Astrocyte (in vitro differentiated cells and primary cell): Measurements from ENCODE around the gene DNHD1. TPM values are rescaled to one million over a fixed set of nuclear protein-coding genes. Genes with fewer than 3 reads are reported as not detected.

ENCODE experiments used
- DNase-seq: peaks from one replicate; pipeline ENCODE4 v3.0.0-alpha.2; 2010; ENCODE audit warnings: low read depth
- FAIRE-seq: peaks from 2 replicates; lab custom pipeline; 2011; peaks lifted over from hg19 to GRCh38; lab: Jason Lieb, UNC
- H2AFZ ChIP-seq: 2 replicates; pipeline ENCODE4 v1.6.0; 2012; ENCODE audit warnings: low read depth, low read length, inconsistent platforms
- H3K27ac ChIP-seq: 2 replicates; pipeline ENCODE4 v1.5.1; 2011; ENCODE audit warnings: low read depth, low read length, inconsistent platforms
- H3K27me3 ChIP-seq: 2 replicates; pipeline ENCODE4 v1.6.0; 2011; ENCODE audit warnings: low read length, inconsistent platforms; ENCODE audit not compliant: insufficient read depth
- H3K36me3 ChIP-seq: 2 replicates; pipeline ENCODE4 v1.5.1; 2011; ENCODE audit warnings: low read length, inconsistent platforms; ENCODE audit not compliant: insufficient read depth
- H3K4me1 ChIP-seq: 2 replicates; pipeline ENCODE4 v1.5.1; 2011; ENCODE audit warnings: low read length, inconsistent platforms; ENCODE audit not compliant: insufficient read depth
- H3K4me2 ChIP-seq: 2 replicates; pipeline ENCODE4 v1.6.0; 2012; ENCODE audit warnings: low read length, inconsistent platforms
- H3K4me3 ChIP-seq: 2 replicates; pipeline ENCODE4 v1.5.1; 2011; ENCODE audit warnings: low read depth, mild to moderate bottlenecking, low read length, inconsistent platforms; ENCODE audit not compliant: insufficient read depth
- H3K79me2 ChIP-seq: 2 replicates; pipeline ENCODE4 v1.6.0; 2012; ENCODE audit warnings: mild to moderate bottlenecking, low read length, inconsistent platforms; ENCODE audit not compliant: insufficient read depth
- H3K9ac ChIP-seq: 2 replicates; pipeline ENCODE4 v1.6.0; 2012; ENCODE audit warnings: mild to moderate bottlenecking, low read length, inconsistent platforms
- H3K9me3 ChIP-seq: 2 replicates; pipeline ENCODE4 v1.5.1; 2012; ENCODE audit warnings: low read depth, mild to moderate bottlenecking, low read length, inconsistent platforms; ENCODE audit not compliant: insufficient read depth
- H4K20me1 ChIP-seq: 2 replicates; pipeline ENCODE4 v1.6.0; 2012; ENCODE audit warnings: low read length, inconsistent platforms; ENCODE audit not compliant: insufficient read depth
- H3K27ac Mint-ChIP-seq: one replicate; pipeline ENCODE4 v1.8.0; 2021; ENCODE audit warnings: mild to moderate bottlenecking, mixed read lengths; ENCODE audit not compliant: unreplicated experiment
- H3K27me3 Mint-ChIP-seq: one replicate; pipeline ENCODE4 v1.8.0; 2021; ENCODE audit warnings: low read depth, mixed read lengths; ENCODE audit not compliant: unreplicated experiment
- H3K36me3 Mint-ChIP-seq: one replicate; pipeline ENCODE4 v1.8.0; 2021; ENCODE audit warnings: low read depth, mixed read lengths; ENCODE audit not compliant: unreplicated experiment
- H3K4me1 Mint-ChIP-seq: one replicate; pipeline ENCODE4 v1.8.0; 2021; ENCODE audit warnings: low read depth, mixed read lengths; ENCODE audit not compliant: unreplicated experiment
- H3K4me3 Mint-ChIP-seq: one replicate; pipeline ENCODE4 v1.8.0; 2021; ENCODE audit warnings: mild to moderate bottlenecking, moderate library complexity, mixed read lengths; ENCODE audit not compliant: unreplicated experiment
- H3K9me3 Mint-ChIP-seq: one replicate; pipeline ENCODE4 v1.8.0; 2021; ENCODE audit warnings: mild to moderate bottlenecking, mixed read lengths; ENCODE audit not compliant: unreplicated experiment
- EZH2 ChIP-seq: IDR thresholded peaks from 2 replicates; pipeline ENCODE4 v1.6.1; 2012; ENCODE audit warnings: mild to moderate bottlenecking, low read length, inconsistent platforms; ENCODE audit not compliant: insufficient read depth
- total RNA-seq: library from RNA; stranded (reverse); gene quantifications from 2 replicates; pipeline ENCODE4 v1.2.1, GENCODE V29; 2021
- TF ChIP-seq, protein P1 (sequence below): IDR thresholded peaks from 2 replicates; pipeline ENCODE4 v1.5.1; 2011; ENCODE audit warnings: low read depth, mild to moderate bottlenecking, inconsistent platforms, low read length, moderate library complexity; ENCODE audit not compliant: insufficient read depth

The DNHD1 gene
- total RNA-seq, 1 donor from 2014 or later, result 8.2 TPM

- Mint-ChIP-seq H3K27me3 (no peaks in the 10 kb centered on the region), H3K4me3 (no peak overlapping the region), H3K4me1 (no peaks in the 10 kb centered on the region), H3K9me3 (peaks cover 19% of the 10 kb centered on the region), H3K36me3 (peaks cover 29% of the 10 kb centered on the region), H3K27ac (no peak overlapping the region)
- H3K27ac ChIP-seq, result no peak overlapping the region
- no peaks in the 10 kb centered on the region for H3K4me1 ChIP-seq
- no peaks in the 10 kb centered on the region for H3K36me3 ChIP-seq
- H2AFZ ChIP-seq, result no peak overlapping the region
- no peaks in the 10 kb centered on the region for H3K27me3 ChIP-seq
- no peak overlapping the region for H3K4me2 ChIP-seq
- H3K79me2 ChIP-seq, result peaks cover 10% of the 10 kb centered on the region
- FAIRE-seq (no peak), DNase-seq (no peak)
- H3K9me3 ChIP-seq, result peaks cover 3% of the 10 kb centered on the region
- no peak overlapping the region for H3K9ac ChIP-seq
- H3K4me3 ChIP-seq, result no peak overlapping the region
- TF ChIP-seq, protein P1, sequence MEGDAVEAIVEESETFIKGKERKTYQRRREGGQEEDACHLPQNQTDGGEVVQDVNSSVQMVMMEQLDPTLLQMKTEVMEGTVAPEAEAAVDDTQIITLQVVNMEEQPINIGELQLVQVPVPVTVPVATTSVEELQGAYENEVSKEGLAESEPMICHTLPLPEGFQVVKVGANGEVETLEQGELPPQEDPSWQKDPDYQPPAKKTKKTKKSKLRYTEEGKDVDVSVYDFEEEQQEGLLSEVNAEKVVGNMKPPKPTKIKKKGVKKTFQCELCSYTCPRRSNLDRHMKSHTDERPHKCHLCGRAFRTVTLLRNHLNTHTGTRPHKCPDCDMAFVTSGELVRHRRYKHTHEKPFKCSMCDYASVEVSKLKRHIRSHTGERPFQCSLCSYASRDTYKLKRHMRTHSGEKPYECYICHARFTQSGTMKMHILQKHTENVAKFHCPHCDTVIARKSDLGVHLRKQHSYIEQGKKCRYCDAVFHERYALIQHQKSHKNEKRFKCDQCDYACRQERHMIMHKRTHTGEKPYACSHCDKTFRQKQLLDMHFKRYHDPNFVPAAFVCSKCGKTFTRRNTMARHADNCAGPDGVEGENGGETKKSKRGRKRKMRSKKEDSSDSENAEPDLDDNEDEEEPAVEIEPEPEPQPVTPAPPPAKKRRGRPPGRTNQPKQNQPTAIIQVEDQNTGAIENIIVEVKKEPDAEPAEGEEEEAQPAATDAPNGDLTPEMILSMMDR, result no peak
- no peak for TF ChIP-seq EZH2
- H4K20me1 ChIP-seq, result no peaks in the 10 kb centered on the region
These were observed 87.4 kb downstream of the DNHD1 start for GRCh38 chr11:6584528-6584927.

GRCh38 chr11:6586434-6587359, 89.6 kb downstream of the DNHD1 start:
- Histone ChIP-seq H3K4me1 (no peaks in the 10 kb centered on the region), H3K4me3 (no peak overlapping the region), H3K4me2 (no peak overlapping the region), H2AFZ (no peak overlapping the region), H3K36me3 (peaks cover 4% of the 10 kb centered on the region), H3K79me2 (peaks cover 10% of the 10 kb centered on the region), H3K9ac (no peak overlapping the region), H4K20me1 (no peaks in the 10 kb centered on the region), H3K27me3 (no peaks in the 10 kb centered on the region), H3K9me3 (peaks cover 3% of the 10 kb centered on the region), H3K27ac (no peak overlapping the region)
- peaks cover 17% of the 10 kb centered on the region for H3K9me3 Mint-ChIP-seq
- H3K36me3 Mint-ChIP-seq, result peaks cover 21% of the 10 kb centered on the region
- TF ChIP-seq, protein P1, result no peak
- TF ChIP-seq EZH2, result no peak
- no peak for FAIRE-seq
- H3K27me3 Mint-ChIP-seq, result no peaks in the 10 kb centered on the region
- no peaks in the 10 kb centered on the region for H3K4me1 Mint-ChIP-seq
- no peak for DNase-seq
- H3K27ac Mint-ChIP-seq, result no peak overlapping the region
- no peak overlapping the region for H3K4me3 Mint-ChIP-seq
